HepG2 (cell line): ENCODE results near the gene ATP8A1. TPM values are rescaled to one million over a fixed set of nuclear protein-coding genes. Genes with fewer than 3 reads are reported as not detected.
A peak's percentile ranks its signal among the peaks of the same experiment; 100 is the strongest.

Source experiments
- ATRX ChIP-seq: sonication (generic); formaldehyde crosslinking; IDR thresholded peaks from 2 replicates; pipeline ENCODE4 v1.4.0; 2020; ENCODE audit warnings: missing genetic modification reagents, borderline replicate concordance
- BRCA1 ChIP-seq: sonication (generic); formaldehyde crosslinking; IDR thresholded peaks from 2 replicates; pipeline ENCODE4 v1.4.0; 2020; ENCODE audit warnings: missing genetic modification reagents
- CAMTA2 ChIP-seq: sonication (generic); formaldehyde crosslinking; IDR thresholded peaks from 2 replicates; pipeline ENCODE4 v1.4.0; 2020; ENCODE audit warnings: mild to moderate bottlenecking, missing genetic modification reagents, borderline replicate concordance
- GATAD2A ChIP-seq: IDR thresholded peaks from 2 replicates; pipeline ENCODE4 v1.6.1; 2016
- KDM1A ChIP-seq: IDR thresholded peaks from 2 replicates; pipeline ENCODE4 v1.6.1; 2016; ENCODE audit warnings: missing compliant biosample characterization
- MAFK ChIP-seq, 2 experiments: IDR thresholded peaks in 1 of 2; conservative IDR thresholded peaks in 1 of 2; 2 replicates each; pipeline ENCODE4 v1.6.1; 2011; ENCODE audit warnings: improper control_type of control experiment in 2 of 2, low read length in 2 of 2
- NCOA5 ChIP-seq: sonication (generic); formaldehyde crosslinking; IDR thresholded peaks from 2 replicates; pipeline ENCODE4 v1.4.0; 2020; ENCODE audit warnings: missing genetic modification reagents
- NR2F1 ChIP-seq, 2 experiments: fragments of 450-650 bp in 1 of 2; formaldehyde crosslinking in 1 of 2; IDR thresholded peaks; 2 replicates each; pipeline versions ENCODE4 v1.5.0 to v1.6.1; 2016 to 2020; ENCODE audit warnings: mild to moderate bottlenecking in 1 of 2, missing compliant biosample characterization in 1 of 2, missing genetic modification reagents in 1 of 2, moderate library complexity in 1 of 2
- PCBP1 ChIP-seq: fragments of 200-400 bp; formaldehyde crosslinking; IDR thresholded peaks from 2 replicates; pipeline ENCODE4 v1.6.1; 2017; ENCODE audit warnings: mild to moderate bottlenecking, low read depth, low read length, borderline replicate concordance
- PTBP1 ChIP-seq: fragments of 200-400 bp; formaldehyde crosslinking; IDR thresholded peaks from 2 replicates; pipeline ENCODE4 v1.6.1; 2018; ENCODE audit warnings: low read length, low read depth; ENCODE audit not compliant: poor library complexity, severe bottlenecking
- SETDB1 ChIP-seq: sonication (generic); formaldehyde crosslinking; IDR thresholded peaks from 2 replicates; pipeline ENCODE4 v1.5.1; 2020; ENCODE audit warnings: missing genetic modification reagents, mild to moderate bottlenecking, borderline replicate concordance
- ZBTB20 ChIP-seq: sonication (generic); formaldehyde crosslinking; IDR thresholded peaks from 2 replicates; pipeline ENCODE4 v1.8.1; 2023; ENCODE audit warnings: missing genetic modification reagents, low read depth, mild to moderate bottlenecking, borderline replicate concordance
- ZBTB34 ChIP-seq: sonication (generic); formaldehyde crosslinking; IDR thresholded peaks from 2 replicates; pipeline ENCODE4 v1.8.0; 2022; ENCODE audit warnings: mild to moderate bottlenecking, missing genetic modification reagents
- ZFP1 ChIP-seq: IDR thresholded peaks from 2 replicates; pipeline ENCODE4 v1.6.1; 2016
- ZFP36L1 ChIP-seq: sonication (generic); formaldehyde crosslinking; IDR thresholded peaks from 2 replicates; pipeline ENCODE4 v1.8.0; 2022; ENCODE audit warnings: mild to moderate bottlenecking, missing genetic modification reagents, moderate library complexity
- ZMYM4 ChIP-seq: sonication (generic); formaldehyde crosslinking; IDR thresholded peaks from 2 replicates; pipeline ENCODE4 v1.8.1; 2023; ENCODE audit warnings: mild to moderate bottlenecking, missing genetic modification reagents
- ZNF276 ChIP-seq: sonication (generic); formaldehyde crosslinking; IDR thresholded peaks from 2 replicates; pipeline ENCODE4 v1.4.0; 2020; ENCODE audit warnings: mild to moderate bottlenecking, low read depth, missing genetic modification reagents
- ZNF558 ChIP-seq: sonication (generic); formaldehyde crosslinking; IDR thresholded peaks from 2 replicates; pipeline ENCODE4 v1.9.0; 2022; ENCODE audit warnings: mild to moderate bottlenecking, missing genetic modification reagents, borderline replicate concordance
- polyA plus RNA-seq, 8 experiments: library from polyadenylated mRNA; depleted of rRNA in 3 of 8; stranded (reverse) in 7 of 8; unstranded in 1 of 8; fragments of >200 nt; fragmentation: Illumina TruSeq in 4 of 8; extraction: Trizol in 4 of 8; gene quantifications; 2 replicates each; pipeline versions ENCODE4 v1.2.1 to v1.2.3, GENCODE V29; 2011 to 2016; ENCODE audit warnings: low read depth in 4 of 8, missing spikeins in 1 of 8, mixed read lengths in 1 of 8; ENCODE audit not compliant: insufficient read depth in 1 of 8
- total RNA-seq, 5 experiments: library from RNA; depleted of rRNA; stranded (reverse); fragments of >200 nt; fragmentation: Illumina TruSeq; extraction: Trizol; gene quantifications; 2 replicates each; pipeline ENCODE4 v1.2.3, GENCODE V29; 2016; ENCODE audit warnings: low read depth in 1 of 5
- TF ChIP-seq, protein P1 (sequence below): sonication (generic); formaldehyde crosslinking; IDR thresholded peaks from 2 replicates; pipeline ENCODE4 v1.4.0; 2020; ENCODE audit warnings: missing genetic modification reagents, borderline replicate concordance
- TF ChIP-seq, protein P2 (sequence below): sonication (generic); formaldehyde crosslinking; IDR thresholded peaks from 2 replicates; pipeline ENCODE4 v1.4.0; 2020; ENCODE audit warnings: mild to moderate bottlenecking, missing genetic modification reagents
- TF ChIP-seq, protein P3 (sequence below): sonication (generic); formaldehyde crosslinking; IDR thresholded peaks from 2 replicates; pipeline ENCODE4 v1.4.0; 2020; ENCODE audit warnings: missing genetic modification reagents

ATP8A1 gene
- total and polyA plus RNA-seq, 2 of the 13 experiments (the other 11 are each of a cell fraction or from before 2014, with no cell fraction given): 1.7 to 6.2 TPM

DNA sequence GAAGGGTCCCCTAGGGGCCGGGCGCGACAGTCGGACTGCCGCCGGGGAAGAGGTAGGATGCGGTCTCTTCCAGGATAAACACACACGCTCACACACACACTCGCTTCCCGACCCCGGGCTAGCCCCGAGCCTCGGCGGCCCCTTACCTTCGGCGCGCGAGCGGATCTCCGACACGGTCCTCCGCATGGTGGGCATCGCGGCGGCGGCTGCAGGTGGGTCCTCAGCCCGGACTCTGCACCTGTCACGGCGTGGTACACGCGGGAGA, 294 bp downstream of the ATP8A1 start (continued):
- no peak for TF ChIP-seq PCBP1
- TF ChIP-seq CAMTA2 (CRISPR knock-in tag): no peak
- TF ChIP-seq ZFP1 (CRISPR knock-in tag): no peak
- no peak for TF ChIP-seq ZBTB20 (CRISPR knock-in tag)
- no peak for TF ChIP-seq ZBTB34 (CRISPR knock-in tag)
- no peak for TF ChIP-seq ZNF276 (CRISPR knock-in tag)
- TF ChIP-seq KDM1A: no peak
- TF ChIP-seq, protein P1, sequence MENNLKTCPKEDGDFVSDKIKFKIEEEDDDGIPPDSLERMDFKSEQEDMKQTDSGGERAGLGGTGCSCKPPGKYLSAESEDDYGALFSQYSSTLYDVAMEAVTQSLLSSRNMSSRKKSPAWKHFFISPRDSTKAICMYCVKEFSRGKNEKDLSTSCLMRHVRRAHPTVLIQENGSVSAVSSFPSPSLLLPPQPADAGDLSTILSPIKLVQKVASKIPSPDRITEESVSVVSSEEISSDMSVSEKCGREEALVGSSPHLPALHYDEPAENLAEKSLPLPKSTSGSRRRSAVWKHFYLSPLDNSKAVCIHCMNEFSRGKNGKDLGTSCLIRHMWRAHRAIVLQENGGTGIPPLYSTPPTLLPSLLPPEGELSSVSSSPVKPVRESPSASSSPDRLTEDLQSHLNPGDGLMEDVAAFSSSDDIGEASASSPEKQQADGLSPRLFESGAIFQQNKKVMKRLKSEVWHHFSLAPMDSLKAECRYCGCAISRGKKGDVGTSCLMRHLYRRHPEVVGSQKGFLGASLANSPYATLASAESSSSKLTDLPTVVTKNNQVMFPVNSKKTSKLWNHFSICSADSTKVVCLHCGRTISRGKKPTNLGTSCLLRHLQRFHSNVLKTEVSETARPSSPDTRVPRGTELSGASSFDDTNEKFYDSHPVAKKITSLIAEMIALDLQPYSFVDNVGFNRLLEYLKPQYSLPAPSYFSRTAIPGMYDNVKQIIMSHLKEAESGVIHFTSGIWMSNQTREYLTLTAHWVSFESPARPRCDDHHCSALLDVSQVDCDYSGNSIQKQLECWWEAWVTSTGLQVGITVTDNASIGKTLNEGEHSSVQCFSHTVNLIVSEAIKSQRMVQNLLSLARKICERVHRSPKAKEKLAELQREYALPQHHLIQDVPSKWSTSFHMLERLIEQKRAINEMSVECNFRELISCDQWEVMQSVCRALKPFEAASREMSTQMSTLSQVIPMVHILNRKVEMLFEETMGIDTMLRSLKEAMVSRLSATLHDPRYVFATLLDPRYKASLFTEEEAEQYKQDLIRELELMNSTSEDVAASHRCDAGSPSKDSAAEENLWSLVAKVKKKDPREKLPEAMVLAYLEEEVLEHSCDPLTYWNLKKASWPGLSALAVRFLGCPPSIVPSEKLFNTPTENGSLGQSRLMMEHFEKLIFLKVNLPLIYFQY: no peak
- no peak for TF ChIP-seq PTBP1
- TF ChIP-seq SETDB1 (CRISPR knock-in tag): no peak
- peak; percentile 46; the same call in 1 of the 2 replicates for TF ChIP-seq ZNF558 (CRISPR knock-in tag)
- TF ChIP-seq NCOA5: no peak
- TF ChIP-seq, protein P2, sequence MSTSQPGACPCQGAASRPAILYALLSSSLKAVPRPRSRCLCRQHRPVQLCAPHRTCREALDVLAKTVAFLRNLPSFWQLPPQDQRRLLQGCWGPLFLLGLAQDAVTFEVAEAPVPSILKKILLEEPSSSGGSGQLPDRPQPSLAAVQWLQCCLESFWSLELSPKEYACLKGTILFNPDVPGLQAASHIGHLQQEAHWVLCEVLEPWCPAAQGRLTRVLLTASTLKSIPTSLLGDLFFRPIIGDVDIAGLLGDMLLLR (CRISPR knock-in tag): 0 out of 2 replicates have a peak, but pooled peaks have one; percentile 23
- no peak for TF ChIP-seq GATAD2A (CRISPR knock-in tag)
- TF ChIP-seq ZFP36L1: no peak
- no peak for TF ChIP-seq ZMYM4
- TF ChIP-seq MAFK (conservative IDR thresholded peaks at IDR 0.05 in 1 of 2, IDR thresholded peaks at IDR 0.05 in 1 of 2; ENCODE audit: low read length in 2 of 2): no peak
- TF ChIP-seq, protein P3, sequence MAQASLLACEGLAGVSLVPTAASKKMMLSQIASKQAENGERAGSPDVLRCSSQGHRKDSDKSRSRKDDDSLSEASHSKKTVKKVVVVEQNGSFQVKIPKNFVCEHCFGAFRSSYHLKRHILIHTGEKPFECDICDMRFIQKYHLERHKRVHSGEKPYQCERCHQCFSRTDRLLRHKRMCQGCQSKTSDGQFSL (CRISPR knock-in tag): no peak
- TF ChIP-seq BRCA1 (CRISPR knock-in tag): no peak
- TF ChIP-seq ATRX (CRISPR knock-in tag): no peak
- TF ChIP-seq NR2F1 (CRISPR knock-in tag; IDR thresholded peaks at IDR 0.05): no peak
